Keratinocyte (primary cell): Measurements from ENCODE around the gene FBXO30. TPM values are rescaled to one million over a fixed set of nuclear protein-coding genes. Genes with fewer than 3 reads are reported as not detected.

Experiments used
- DNase-seq: peaks from one replicate; pipeline ENCODE4 v3.0.0-alpha.2; 2011; ENCODE audit warnings: low read depth, missing footprints, low spot score
- FAIRE-seq: peaks from 2 replicates; lab custom pipeline; 2011; peaks lifted over from hg19 to GRCh38; lab: Jason Lieb, UNC
- H2AFZ ChIP-seq: 2 replicates; pipeline ENCODE4 v1.6.0; 2012; ENCODE audit warnings: low read length, control low read depth, inconsistent platforms; ENCODE audit not compliant: control insufficient read depth
- H3K27ac ChIP-seq: 2 replicates; pipeline ENCODE4 v1.5.1; 2011; ENCODE audit warnings: low read length; ENCODE audit not compliant: control insufficient read depth, insufficient read depth
- H3K27me3 ChIP-seq: 3 replicates; pipeline ENCODE4 v1.6.0; 2011; ENCODE audit warnings: low read length; ENCODE audit not compliant: control insufficient read depth, insufficient read depth; ENCODE audit errors: extremely low read depth
- H3K36me3 ChIP-seq, 2 experiments: 2 replicates in 1 of 2; 3 replicates in 1 of 2; pipeline ENCODE4 v1.5.1; 2011; ENCODE audit warnings: low read length in 2 of 2, mild to moderate bottlenecking in 1 of 2; ENCODE audit not compliant: control insufficient read depth in 2 of 2, insufficient read depth in 2 of 2; ENCODE audit errors: extremely low read depth in 1 of 2
- H3K4me1 ChIP-seq: 3 replicates; pipeline ENCODE4 v1.5.1; 2011; ENCODE audit warnings: low read length; ENCODE audit not compliant: control insufficient read depth, insufficient read depth; ENCODE audit errors: extremely low read depth
- H3K4me2 ChIP-seq: 3 replicates; pipeline ENCODE4 v1.6.0; 2011; ENCODE audit warnings: low read depth, low read length; ENCODE audit not compliant: control insufficient read depth, insufficient read depth; ENCODE audit errors: extremely low read depth
- H3K4me3 ChIP-seq, 3 experiments: fragments of 200-600 bp in 1 of 3; sonication (generic) in 1 of 3; 2 replicates in 2 of 3; 3 replicates in 1 of 3; pipeline ENCODE4 v1.5.1; 2011 to 2016; ENCODE audit warnings: low read length in 3 of 3, mild to moderate bottlenecking in 3 of 3, control low read depth in 2 of 3, inconsistent platforms in 1 of 3, low read depth in 1 of 3, mixed read lengths in 1 of 3, mixed run types in 1 of 3, moderate library complexity in 1 of 3; ENCODE audit not compliant: control insufficient read depth in 2 of 3, insufficient read depth in 2 of 3; ENCODE audit errors: extremely low read depth in 1 of 3
- H3K79me2 ChIP-seq: 2 replicates; pipeline ENCODE4 v1.6.0; 2012; ENCODE audit warnings: low read length; ENCODE audit not compliant: control insufficient read depth, insufficient read depth
- H3K9ac ChIP-seq: 3 replicates; pipeline ENCODE4 v1.6.0; 2011; ENCODE audit warnings: low read length; ENCODE audit not compliant: control insufficient read depth, insufficient read depth; ENCODE audit errors: extremely low read depth
- H3K9me1 ChIP-seq: 3 replicates; pipeline ENCODE4 v1.6.0; 2011; ENCODE audit warnings: low read length; ENCODE audit not compliant: control insufficient read depth, insufficient read depth; ENCODE audit errors: extremely low read depth
- H3K9me3 ChIP-seq: 2 replicates; pipeline ENCODE4 v1.5.1; 2012; ENCODE audit warnings: low read depth, low read length; ENCODE audit not compliant: control insufficient read depth
- H4K20me1 ChIP-seq: 3 replicates; pipeline ENCODE4 v1.6.0; 2011; ENCODE audit warnings: low read length; ENCODE audit not compliant: control insufficient read depth, insufficient read depth; ENCODE audit errors: extremely low read depth
- EZH2 ChIP-seq: IDR thresholded peaks from one replicate; pipeline ENCODE4 v1.6.1; 2012; ENCODE audit warnings: inconsistent platforms, mild to moderate bottlenecking, low read length, moderate library complexity
- dilution Hi-C: fragments of 300-500 bp; cut with MboI; formaldehyde crosslinking; loops from one replicate; pipeline ENCODE4 v1.7.0; 2020; ENCODE audit warnings: low sequenced_read_pairs; ENCODE audit not compliant: extremely low pct_ligation_motif_present
- polyA plus RNA-seq, 5 experiments: library from polyadenylated mRNA; depleted of rRNA in 3 of 5; stranded (reverse) in 3 of 5; stranded (forward) in 1 of 5; unstranded in 1 of 5; fragments of >200 nt; gene quantifications; 1 replicate in 1 of 5; 2 replicates in 3 of 5; 3 replicates in 1 of 5; pipeline versions ENCODE4 v1.2.1 to v1.2.3, GENCODE V29; 2011 to 2012; ENCODE audit warnings: missing spikeins in 2 of 5, low read depth in 1 of 5, low replicate concordance in 1 of 5
- TF ChIP-seq, protein P1 (sequence below), 3 experiments: IDR thresholded peaks in 1 of 3; conservative IDR thresholded peaks in 1 of 3; optimal IDR thresholded peaks in 1 of 3; 2 replicates in 2 of 3; 3 replicates in 1 of 3; pipeline versions ENCODE3 to v1.5.1; 2011; ENCODE audit warnings: low read length in 3 of 3, mild to moderate bottlenecking in 3 of 3, moderate library complexity in 2 of 3, control low read depth in 1 of 3, inconsistent platforms in 1 of 3; ENCODE audit not compliant: insufficient read depth in 2 of 3; ENCODE audit errors: extremely low read depth in 1 of 3

Gene FBXO30
- polyA plus RNA-seq, 1 donor (not counting 4 experiments of a cell fraction or from before 2014, with no cell fraction given), result 6.4 TPM

DNA sequence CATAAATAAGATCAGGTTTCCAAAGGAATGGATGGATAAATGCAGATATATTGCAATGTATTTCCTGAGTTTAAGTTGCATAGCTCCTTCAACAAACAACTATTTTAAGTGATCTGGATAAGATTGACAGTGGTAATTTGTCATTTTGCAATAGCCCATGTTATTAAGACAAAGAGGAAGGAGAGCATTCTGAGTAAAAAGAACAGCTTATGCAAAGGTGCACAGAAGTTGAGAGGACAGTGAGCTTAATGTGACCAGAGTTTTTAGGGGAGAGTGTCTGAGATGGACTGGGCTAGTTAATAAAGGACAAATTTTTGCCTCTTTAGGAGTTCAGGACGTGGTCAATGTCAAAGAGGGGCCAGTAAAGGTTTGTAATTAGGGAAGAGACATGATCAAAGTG lies 48.8 kb upstream of the FBXO30 start:
- Histone ChIP-seq H3K4me1 (no peaks in the 10 kb centered on the region), H3K36me3 (no peaks in the 10 kb centered on the region), H3K27ac (no peak overlapping the region), H3K4me3 (no peak overlapping the region), H4K20me1 (no peaks in the 10 kb centered on the region), H3K79me2 (no peaks in the 10 kb centered on the region), H2AFZ (no peak overlapping the region), H3K9me1 (no peaks in the 10 kb centered on the region), H3K9me3 (no peaks in the 10 kb centered on the region), H3K9ac (no peak overlapping the region), H3K4me2 (no peak overlapping the region), H3K27me3 (no peaks in the 10 kb centered on the region)
- DNase-seq (no peak), FAIRE-seq (no peak)
- no peak for TF ChIP-seq EZH2
- TF ChIP-seq, protein P1, sequence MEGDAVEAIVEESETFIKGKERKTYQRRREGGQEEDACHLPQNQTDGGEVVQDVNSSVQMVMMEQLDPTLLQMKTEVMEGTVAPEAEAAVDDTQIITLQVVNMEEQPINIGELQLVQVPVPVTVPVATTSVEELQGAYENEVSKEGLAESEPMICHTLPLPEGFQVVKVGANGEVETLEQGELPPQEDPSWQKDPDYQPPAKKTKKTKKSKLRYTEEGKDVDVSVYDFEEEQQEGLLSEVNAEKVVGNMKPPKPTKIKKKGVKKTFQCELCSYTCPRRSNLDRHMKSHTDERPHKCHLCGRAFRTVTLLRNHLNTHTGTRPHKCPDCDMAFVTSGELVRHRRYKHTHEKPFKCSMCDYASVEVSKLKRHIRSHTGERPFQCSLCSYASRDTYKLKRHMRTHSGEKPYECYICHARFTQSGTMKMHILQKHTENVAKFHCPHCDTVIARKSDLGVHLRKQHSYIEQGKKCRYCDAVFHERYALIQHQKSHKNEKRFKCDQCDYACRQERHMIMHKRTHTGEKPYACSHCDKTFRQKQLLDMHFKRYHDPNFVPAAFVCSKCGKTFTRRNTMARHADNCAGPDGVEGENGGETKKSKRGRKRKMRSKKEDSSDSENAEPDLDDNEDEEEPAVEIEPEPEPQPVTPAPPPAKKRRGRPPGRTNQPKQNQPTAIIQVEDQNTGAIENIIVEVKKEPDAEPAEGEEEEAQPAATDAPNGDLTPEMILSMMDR (optimal IDR thresholded peaks at IDR 0.05 in 1 of 3, IDR thresholded peaks at IDR 0.05 in 1 of 3, conservative IDR thresholded peaks at IDR 0.05 in 1 of 3; ENCODE audit: extremely low read depth in 1 of 3, insufficient read depth in 2 of 3, low read length in 3 of 3), result no peak
- dilution Hi-C loops, result no loop called here

DNA sequence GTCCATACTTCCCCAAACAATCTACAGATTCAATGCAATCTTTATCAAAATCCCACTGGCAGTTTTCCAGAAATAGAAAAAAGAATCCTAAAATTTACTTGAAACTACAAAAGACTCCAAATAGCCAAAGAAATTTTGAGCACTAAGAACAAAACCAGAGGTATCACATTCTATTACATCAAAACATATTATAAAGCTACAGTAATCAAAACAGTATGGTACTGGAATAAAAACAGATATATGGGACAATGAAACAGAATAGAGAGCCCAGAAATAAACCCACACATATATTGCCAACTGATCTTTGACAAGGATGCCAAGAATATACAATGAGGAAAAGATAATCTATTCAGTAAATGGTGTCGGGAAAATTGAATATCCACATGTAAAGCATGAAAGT lies 46.0 kb upstream of the FBXO30 start:
- Histone ChIP-seq H3K27ac (no peak overlapping the region), H3K36me3 (no peaks in the 10 kb centered on the region), H3K9me1 (no peaks in the 10 kb centered on the region), H4K20me1 (no peaks in the 10 kb centered on the region), H3K27me3 (no peaks in the 10 kb centered on the region), H3K4me1 (no peaks in the 10 kb centered on the region), H3K79me2 (no peaks in the 10 kb centered on the region), H3K4me2 (no peak overlapping the region), H3K9me3 (no peaks in the 10 kb centered on the region), H3K9ac (no peak overlapping the region), H2AFZ (no peak overlapping the region), H3K4me3 (no peak overlapping the region)
- FAIRE-seq (no peak), DNase-seq (no peak)
- TF ChIP-seq EZH2, result no peak
- TF ChIP-seq, protein P1 (optimal IDR thresholded peaks at IDR 0.05 in 1 of 3, IDR thresholded peaks at IDR 0.05 in 1 of 3, conservative IDR thresholded peaks at IDR 0.05 in 1 of 3; ENCODE audit: extremely low read depth in 1 of 3, insufficient read depth in 2 of 3, low read length in 3 of 3), result no peak
- dilution Hi-C loops, result no loop called here
